K562 (cell line): Measurements from ENCODE around the gene FPR1. TPM values are rescaled to one million over a fixed set of nuclear protein-coding genes. Genes with fewer than 3 reads are reported as not detected.

ENCODE experiments used
- ATAC-seq: fragments of 200-7000 bp; cut with Tn5 transposase; 3 replicates; pipeline ENCODE4 v1.9.1; 2020; ENCODE audit warnings: moderate library complexity
- BruUV-seq: library from RNA; stranded (reverse); fragments of 400-500 nt; replicated peaks from 2 replicates; lab custom pipeline; 2021; lab: Mats Ljungman, UMichigan
- CTCF ChIA-PET: fragments of 300-600 bp; formaldehyde crosslinking; extraction: SDS; loops from one replicate; lab custom pipeline; 2021; ENCODE audit warnings: low intra/inter-chr PET ratio; lab: Yijun Ruan, JAX
- POLR2A ChIA-PET: fragments of 300-600, 350-650 bp; sonication (Branson Sonifier 250); formaldehyde crosslinking; extraction: SDS; loops from one replicate; lab custom pipeline; 2021; ENCODE audit warnings: antibody characterized with exemption, inconsistent platforms; lab: Yijun Ruan, JAX
- DNase-seq, 4 experiments: peaks; one replicate each; pipeline versions ENCODE4 v3.0.0 to v3.0.0-alpha.2; 2011 to 2018; ENCODE audit warnings: low spot score in 3 of 4, mixed read lengths in 3 of 4; ENCODE audit errors: extremely low read depth in 1 of 4
- FAIRE-seq: peaks from 2 replicates; lab custom pipeline; 2011; peaks lifted over from hg19 to GRCh38; lab: Jason Lieb, UNC
- H2AFZ ChIP-seq: 2 replicates; pipeline ENCODE4 v1.6.0; 2011; ENCODE audit warnings: low read depth, low read length, control low read depth, inconsistent platforms
- H3K27ac ChIP-seq: fragments of 200-600 bp; 3 replicates; pipeline ENCODE4 v1.8.0; 2011; ENCODE audit warnings: low read depth, mild to moderate bottlenecking, control low read depth, inconsistent platforms, low read length, moderate library complexity, mixed read lengths; ENCODE audit errors: extremely low read depth
- H3K27me3 ChIP-seq, 2 experiments: fragments of 300-600 bp in 1 of 2; 2 replicates in 1 of 2; 3 replicates in 1 of 2; pipeline versions ENCODE4 v1.6.0 to v1.8.0; 2011; ENCODE audit warnings: inconsistent platforms in 2 of 2, low read length in 2 of 2, mild to moderate bottlenecking in 1 of 2, mixed read lengths in 1 of 2, moderate library complexity in 1 of 2; ENCODE audit not compliant: control insufficient read depth in 2 of 2, insufficient read depth in 2 of 2
- H3K36me3 ChIP-seq: fragments of 300-600 bp; 3 replicates; pipeline ENCODE4 v1.8.0; 2011; ENCODE audit warnings: mild to moderate bottlenecking, low read length, inconsistent platforms; ENCODE audit not compliant: control insufficient read depth, insufficient read depth
- H3K4me1 ChIP-seq, 2 experiments: fragments of 200-600 bp in 1 of 2; replicated peaks in 1 of 2; 2 replicates in 1 of 2; 3 replicates in 1 of 2; pipeline versions ENCODE4 v1.5.1 to v1.8.0; 2011; ENCODE audit warnings: inconsistent platforms in 2 of 2, low read length in 2 of 2, mild to moderate bottlenecking in 1 of 2, mixed read lengths in 1 of 2, moderate library complexity in 1 of 2; ENCODE audit not compliant: control insufficient read depth in 2 of 2, insufficient read depth in 2 of 2
- H3K4me2 ChIP-seq: 2 replicates; pipeline ENCODE4 v1.6.1; 2011; ENCODE audit warnings: low read length, control low read depth, inconsistent platforms, mixed read lengths; ENCODE audit not compliant: insufficient read depth
- H3K4me3 ChIP-seq: fragments of 200-600 bp; sonication (generic), shearing (Covaris generic); 2 replicates; pipeline ENCODE4 v1.5.1; 2016; ENCODE audit warnings: control low read depth, inconsistent platforms
- H3K79me2 ChIP-seq: fragments of 200-600 bp; 3 replicates; pipeline ENCODE4 v1.8.0; 2011; ENCODE audit warnings: low read length, inconsistent platforms; ENCODE audit not compliant: control insufficient read depth, insufficient read depth
- H3K9ac ChIP-seq, 2 experiments: 2 replicates each; pipeline versions ENCODE4 v1.6.0 to v1.6.1; 2011; ENCODE audit warnings: low read depth in 2 of 2, low read length in 2 of 2, control low read depth in 1 of 2, inconsistent platforms in 1 of 2, mild to moderate bottlenecking in 1 of 2, mixed read lengths in 1 of 2; ENCODE audit not compliant: insufficient read depth in 1 of 2
- H3K9me1 ChIP-seq: one replicate; pipeline ENCODE4 v1.6.0; 2011; ENCODE audit warnings: inconsistent platforms, mild to moderate bottlenecking, low read length, moderate library complexity; ENCODE audit not compliant: control insufficient read depth, insufficient read depth
- H3K9me3 ChIP-seq: replicated peaks from 2 replicates; pipeline ENCODE4 v1.5.1; 2011; ENCODE audit warnings: low read depth, low read length, inconsistent platforms; ENCODE audit not compliant: control insufficient read depth, insufficient read depth
- H4K20me1 ChIP-seq: replicated peaks from 2 replicates; pipeline ENCODE4 v1.6.1; 2011; ENCODE audit warnings: low read length, inconsistent platforms, mixed read lengths; ENCODE audit not compliant: control insufficient read depth, insufficient read depth
- ADNP ChIP-seq: fragments of 200-800 bp; sonication (Bioruptor generic); IDR thresholded peaks from 2 replicates; pipeline ENCODE4 v1.6.1; 2016; ENCODE audit warnings: missing genetic modification characterization, missing compliant biosample characterization
- CREM ChIP-seq: IDR thresholded peaks from 2 replicates; pipeline ENCODE4 v1.6.1; 2014; ENCODE audit warnings: antibody characterized with exemption, low read depth
- EP400 ChIP-seq: fragments of 450-650 bp; IDR thresholded peaks from 2 replicates; pipeline ENCODE4 v1.6.1; 2017; ENCODE audit warnings: antibody characterized with exemption, mild to moderate bottlenecking, moderate library complexity
- HBP1 ChIP-seq: fragments of 450-650 bp; formaldehyde crosslinking; IDR thresholded peaks from 2 replicates; pipeline ENCODE4 v1.4.0; 2022; ENCODE audit warnings: missing genetic modification characterization
- HDAC8 ChIP-seq: fragments of 450-650 bp; IDR thresholded peaks from 2 replicates; pipeline ENCODE4 v1.6.1; 2016; ENCODE audit warnings: mild to moderate bottlenecking, missing genetic modification characterization, moderate library complexity, missing compliant biosample characterization
- JUNB ChIP-seq: fragments of 450-650 bp; formaldehyde crosslinking; conservative IDR thresholded peaks from 2 replicates; pipeline ENCODE4 v1.4.0; 2020; ENCODE audit warnings: mild to moderate bottlenecking
- MXD1 ChIP-seq: fragments of 250-450 bp; sonication (Bioruptor Pico); IDR thresholded peaks from 2 replicates; pipeline ENCODE4 v1.8.0; 2021; ENCODE audit warnings: borderline replicate concordance, mild to moderate bottlenecking, moderate library complexity; ENCODE audit not compliant: poor library complexity, severe bottlenecking
- POLR2H ChIP-seq: IDR thresholded peaks from 2 replicates; pipeline ENCODE4 v1.6.1; 2016; ENCODE audit warnings: missing genetic modification characterization, low read depth, mild to moderate bottlenecking, control low read depth, missing compliant biosample characterization, moderate library complexity
- RHOXF2B ChIP-seq: fragments of 250-450 bp; sonication (Bioruptor Pico); conservative IDR thresholded peaks from 2 replicates; pipeline ENCODE4 v1.5.1; 2021
- SLC30A9 ChIP-seq: fragments of 250-450 bp; sonication (Bioruptor Pico); IDR thresholded peaks from 2 replicates; pipeline ENCODE4 v1.8.0; 2022; ENCODE audit warnings: mild to moderate bottlenecking, moderate library complexity
- ZBTB9 ChIP-seq: fragments of 450-650 bp; formaldehyde crosslinking; IDR thresholded peaks from 2 replicates; pipeline ENCODE4 v1.4.0; 2020; ENCODE audit warnings: mild to moderate bottlenecking, moderate library complexity
- ZKSCAN3 ChIP-seq: fragments of 250-450 bp; sonication (Bioruptor Pico); IDR thresholded peaks from 2 replicates; pipeline ENCODE4 v1.4.0; 2020
- ZNF212 ChIP-seq: fragments of 450-650 bp; formaldehyde crosslinking; IDR thresholded peaks from 2 replicates; pipeline ENCODE4 v1.4.0; 2020; ENCODE audit warnings: mild to moderate bottlenecking
- ZNF311 ChIP-seq: fragments of 250-450 bp; sonication (Bioruptor Pico); IDR thresholded peaks from 2 replicates; pipeline ENCODE4 v1.4.0; 2020; ENCODE audit warnings: mild to moderate bottlenecking, moderate library complexity
- WGBS: fragments of 100-300 bp; shearing (Covaris generic); methylation state at CpG from one replicate; pipeline ENCODE4 v1.1.6; 2016; ENCODE audit warnings: low coverage, mixed read lengths; ENCODE audit not compliant: insufficient coverage; ENCODE audit errors: missing lambda C conversion rate; 5-methylcytosine and 5-hydroxymethylcytosine counted together
- in situ Hi-C: fragments of 300-500 bp; cut with MboI; formaldehyde crosslinking; loops from 4 replicates; pipeline ENCODE4 v1.15.0; 2018; ENCODE audit warnings: inconsistent platforms, mixed read lengths
- intact Hi-C: fragments of 100-400 bp; cut with micrococcal nuclease; formaldehyde crosslinking; loops from 2 replicates; pipeline ENCODE4 v1.14.2; 2022
- polyA plus RNA-seq, 8 experiments: library from polyadenylated mRNA; depleted of rRNA in 4 of 8; stranded (reverse) in 5 of 8; unstranded in 3 of 8; fragments of >200 nt; fragmentation: Nextera tagmentation in 2 of 8; fragmentation: Illumina TruSeq in 1 of 8; extraction: Ambion mirVana in 2 of 8; extraction: Trizol in 1 of 8; gene quantifications; 2 replicates each; pipeline versions ENCODE4 v1.2.1 to v1.2.3, GENCODE V29; 2011 to 2014; ENCODE audit warnings: inconsistent platforms in 1 of 8, missing spikeins in 1 of 8
- total RNA-seq, 7 experiments: library from RNA; depleted of rRNA in 6 of 7; stranded (reverse); fragments of >200 nt in 6 of 7; fragmentation: Illumina TruSeq in 2 of 7; extraction: Trizol in 2 of 7; gene quantifications; 2 replicates each; pipeline versions ENCODE4 v1.2.1 to v1.2.3, GENCODE V29; 2011 to 2021; ENCODE audit warnings: low replicate concordance in 1 of 7

Gene FPR1
- total and polyA plus RNA-seq, 9 of the 15 experiments (the other 6 are each of a cell fraction or from before 2014, with no cell fraction given), result 0.06 to 0.25 (median 0.14) TPM; not detected in 4

- Histone ChIP-seq H3K4me3 (no peak overlapping the region), H3K9me1 (no peaks in the 10 kb centered on the region), H4K20me1 (no peaks in the 10 kb centered on the region), H3K27ac (no peak overlapping the region), H3K36me3 (no peaks in the 10 kb centered on the region), H3K27me3 (peaks cover 5 to 7% of the 10 kb centered on the region in 2 experiments; a peak in 1 of 5 replicates), H3K9ac (no peak overlapping the region), H3K4me2 (no peak overlapping the region), H3K4me1 (peaks cover 0 to 2% of the 10 kb centered on the region in 2 experiments; a peak in 3 of 5 replicates), H2AFZ (0 out of 2 replicates have a peak overlapping the region, but pooled peaks have one; percentile 14), H3K79me2 (no peaks in the 10 kb centered on the region), H3K9me3 (no peaks in the 10 kb centered on the region)
- TF ChIP-seq EP400, result no peak
- no peak for TF ChIP-seq ZKSCAN3
- TF ChIP-seq ZNF311 (CRISPR knock-in tag), result no peak
- TF ChIP-seq POLR2H (tag), result no peak
- no peak for TF ChIP-seq MXD1 (CRISPR knock-in tag)
- no peak for TF ChIP-seq ADNP (tag)
- TF ChIP-seq ZBTB9 (CRISPR knock-in tag), result no peak
- no peak for TF ChIP-seq SLC30A9 (CRISPR knock-in tag)
- TF ChIP-seq HBP1 (CRISPR knock-in tag), result no peak
- TF ChIP-seq RHOXF2B (CRISPR knock-in tag), result no peak
- TF ChIP-seq HDAC8 (tag), result no peak
- TF ChIP-seq JUNB (CRISPR knock-in tag), result no peak
- TF ChIP-seq ZNF212 (CRISPR knock-in tag), result no peak
- no peak for TF ChIP-seq CREM
- POLR2A ChIA-PET, result no interaction called here
- no peak for FAIRE-seq
- no peak for ATAC-seq
- CTCF ChIA-PET, result no interaction called here
- no peak for DNase-seq
- WGBS, result 7% methylated on average over 5 of the region's 7 CpGs
- no TSS peak for BruUV-seq
- in situ Hi-C loops, result no loop called here
- intact Hi-C loops, result no loop called here
Measured at GRCh38 chr19:51746731-51747130, 4.9 kb downstream of the FPR1 start.
